Left ventricle myocardium inferior (tissue), 1 donor: ENCODE measurements around the gene MKRN2. TPM values are rescaled to one million over a fixed set of nuclear protein-coding genes. Genes with fewer than 3 reads are reported as not detected.

ENCODE experiments used
- DNase-seq: peaks from one replicate; pipeline ENCODE4 v3.0.0-alpha.2; 2020
- H3K27ac ChIP-seq: fragments of 200-600 bp; replicated peaks from 2 replicates; pipeline ENCODE4 v1.8.0; 2021
- H3K27me3 ChIP-seq: fragments of 200-600 bp; 2 replicates; pipeline ENCODE4 v1.8.0; 2021; ENCODE audit warnings: low read depth
- H3K36me3 ChIP-seq: fragments of 200-600 bp; 2 replicates; pipeline ENCODE4 v1.8.0; 2021
- H3K4me1 ChIP-seq: fragments of 200-600 bp; 2 replicates; pipeline ENCODE4 v1.8.0; 2021
- H3K4me3 ChIP-seq: fragments of 200-600 bp; 2 replicates; pipeline ENCODE4 v1.8.0; 2021; ENCODE audit warnings: mild to moderate bottlenecking, moderate library complexity
- H3K9me3 ChIP-seq: fragments of 200-600 bp; replicated peaks from 2 replicates; pipeline ENCODE4 v1.8.0; 2021
- CTCF ChIP-seq: fragments of 200-600 bp; IDR thresholded peaks from 2 replicates; pipeline ENCODE4 v1.8.0; 2021; ENCODE audit warnings: antibody characterized with exemption, mild to moderate bottlenecking, borderline replicate concordance
- intact Hi-C: fragments of 100-400 bp; cut with micrococcal nuclease; formaldehyde crosslinking; loops from one replicate; pipeline ENCODE4 v1.11.0; 2022
- total RNA-seq: library from RNA; stranded (reverse); fragmentation: NEBNext Ultra II Directional; extraction: Animal tissue kit (Norgen Biotek cat#: 25700); gene quantifications from one replicate; pipeline ENCODE4 v1.2.1, GENCODE V29; 2021
- donor health status: DM: no; HTN: yes; CAD: no; lungs with severe emphysema.

Gene MKRN2
- total RNA-seq, 1 donor from 2014 or later: 34.3 TPM

- Histone ChIP-seq H3K9me3 (no peaks in the 10 kb centered on the region), H3K27me3 (no peaks in the 10 kb centered on the region), H3K36me3 (peaks cover 86% of the 10 kb centered on the region), H3K4me1 (peaks cover 61% of the 10 kb centered on the region), H3K4me3 (no peak overlapping the region), H3K27ac (peak overlapping the region; percentile 61)
- intact Hi-C loops: no loop called here
- TF ChIP-seq CTCF: no peak
- no peak for DNase-seq
Measured at GRCh38 chr3:12588039-12589009, 31.4 kb downstream of the MKRN2 start.

- Histone ChIP-seq H3K27ac (peak overlapping the region; percentile 61), H3K27me3 (no peaks in the 10 kb centered on the region), H3K4me3 (no peak overlapping the region), H3K4me1 (peaks cover 79% of the 10 kb centered on the region), H3K9me3 (no peaks in the 10 kb centered on the region), H3K36me3 (peaks cover 85% of the 10 kb centered on the region)
- DNase-seq: no peak
- TF ChIP-seq CTCF: no peak
- intact Hi-C loops: no loop called here
Measured at GRCh38 chr3:12590096-12590495, 33.2 kb downstream of the MKRN2 start.

- H3K4me3 ChIP-seq: no peak overlapping the region
- TF ChIP-seq CTCF: no peak
- intact Hi-C loops: no loop called here
- DNase-seq: no peak
- H3K27me3 ChIP-seq: no peaks in the 10 kb centered on the region
- peak overlapping the region; percentile 79 for H3K27ac ChIP-seq
- peaks cover 85% of the 10 kb centered on the region for H3K36me3 ChIP-seq
- peaks cover 85% of the 10 kb centered on the region for H3K4me1 ChIP-seq
- H3K9me3 ChIP-seq: no peaks in the 10 kb centered on the region
Measured at GRCh38 chr3:12591456-12591855, 34.6 kb downstream of the MKRN2 start.

- DNase-seq: no peak
- Histone ChIP-seq H3K4me3 (no peak overlapping the region), H3K27me3 (no peaks in the 10 kb centered on the region), H3K4me1 (peaks cover 80% of the 10 kb centered on the region), H3K27ac (peak overlapping the region; percentile 79), H3K9me3 (no peaks in the 10 kb centered on the region), H3K36me3 (peaks cover 88% of the 10 kb centered on the region)
- TF ChIP-seq CTCF: no peak
- intact Hi-C loops: no loop called here
Measured at GRCh38 chr3:12591997-12592715, 35.3 kb downstream of the MKRN2 start.

- no peaks in the 10 kb centered on the region for H3K9me3 ChIP-seq
- no peak overlapping the region for H3K4me3 ChIP-seq
- no peaks in the 10 kb centered on the region for H3K27me3 ChIP-seq
- intact Hi-C loops: no loop called here
- H3K27ac ChIP-seq: peak overlapping the region; percentile 79
- H3K36me3 ChIP-seq: peaks cover 91% of the 10 kb centered on the region
- TF ChIP-seq CTCF: no peak
- peaks cover 76% of the 10 kb centered on the region for H3K4me1 ChIP-seq
- no peak for DNase-seq
Measured at GRCh38 chr3:12593473-12593872, 36.6 kb downstream of the MKRN2 start.
